Keratinocyte (primary cell): Measurements from ENCODE around the gene PPP1R37.

Experiments used
- CTCF ChIP-seq, 3 experiments: IDR thresholded peaks in 1 of 3; conservative IDR thresholded peaks in 1 of 3; optimal IDR thresholded peaks in 1 of 3; 2 replicates in 2 of 3; 3 replicates in 1 of 3; pipeline versions ENCODE3 to v1.5.1; 2011; ENCODE audit warnings: low read length in 3 of 3, mild to moderate bottlenecking in 3 of 3, moderate library complexity in 2 of 3, control low read depth in 1 of 3, inconsistent platforms in 1 of 3; ENCODE audit not compliant: insufficient read depth in 2 of 3; ENCODE audit errors: extremely low read depth in 1 of 3
- EZH2 ChIP-seq: IDR thresholded peaks from one replicate; pipeline ENCODE4 v1.6.1; 2012; ENCODE audit warnings: inconsistent platforms, mild to moderate bottlenecking, low read length, moderate library complexity

DNA sequence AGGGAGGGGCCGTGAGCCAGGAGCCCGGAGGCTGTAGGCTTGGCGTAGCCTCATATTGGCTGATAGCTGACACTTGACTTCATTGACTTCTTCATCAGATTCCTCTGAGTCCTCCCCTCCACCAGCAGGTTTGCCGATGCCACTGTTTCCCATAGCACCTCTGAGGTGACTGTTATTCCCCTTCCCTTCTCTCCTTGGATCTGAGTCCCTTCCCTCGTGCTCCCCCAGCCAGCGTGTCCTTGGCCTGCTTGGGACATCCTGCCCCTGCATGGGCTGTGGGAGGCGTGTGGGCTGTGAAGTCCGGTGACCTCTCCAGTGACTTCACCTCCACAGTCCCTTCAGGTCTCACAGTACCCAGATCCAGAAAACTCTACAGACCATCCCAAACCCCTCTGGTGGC is 8.8 kb downstream of the PPP1R37 start:
- TF ChIP-seq CTCF (optimal IDR thresholded peaks at IDR 0.05 in 1 of 3, IDR thresholded peaks at IDR 0.05 in 1 of 3, conservative IDR thresholded peaks at IDR 0.05 in 1 of 3; ENCODE audit: extremely low read depth in 1 of 3, insufficient read depth in 2 of 3, low read length in 3 of 3) (no peak), EZH2 (no peak)
